Left cardiac atrium (tissue), 4 donors: Measurements from ENCODE around the gene KREMEN2. TPM values are rescaled to one million over a fixed set of nuclear protein-coding genes. Genes with fewer than 3 reads are reported as not detected.
A peak's percentile ranks its signal among the peaks of the same experiment; 100 is the strongest.

ENCODE experiments used
- ATAC-seq, 2 donors: fragments of 200-7000 bp; cut with Tn5 transposase; one replicate each; pipeline ENCODE4 v1.9.1; 2020; ENCODE audit warnings: mild to moderate bottlenecking in 2 of 2, moderate library complexity in 2 of 2
- DNase-seq: peaks from one replicate; pipeline ENCODE4 v3.0.0-alpha.2; 2020
- intact Hi-C, 2 donors: fragments of 100-400 bp; cut with DNase I; formaldehyde crosslinking; loops; one replicate each; pipeline versions ENCODE4 v1.14.1 to v1.15.1; 2022 to 2023
- total RNA-seq, 2 donors: library from RNA; stranded (reverse); fragmentation: NEBNext Ultra II Directional; extraction: Animal tissue kit (Norgen Biotek cat#: 25700); gene quantifications; one replicate each; pipeline ENCODE4 v1.2.1, GENCODE V29; 2021
- donor health status: DM: no; HTN: yes; CAD: no.
- donor health status: DM: no; HTN: yes; CAD: no; lungs with severe emphysema.
- donor health status: DM: yes; HTN: yes; CAD: no.
- donor health status: Dilated cardiomyopathy.

The KREMEN2 gene
- total RNA-seq, 2 donors from 2014 or later = not detected

- ATAC-seq (no peak), DNase-seq (no peak)
- intact Hi-C loops = no loop called here
Measured at GRCh38 chr16:2988590-2989099, 24.6 kb downstream of the KREMEN2 start.

GRCh38 chr16:2990891-2991290 lies 26.8 kb downstream of the KREMEN2 start:
- ATAC-seq = no peak
- intact Hi-C loops = no loop called here
- no peak for DNase-seq

- intact Hi-C loops = no loop called here
- no peak for DNase-seq
- ATAC-seq = no peak
Measured at GRCh38 chr16:2991566-2992261, 27.6 kb downstream of the KREMEN2 start.

- intact Hi-C loops = no loop called here
- ATAC-seq (peak in 1 of 2 donors; percentile 56), DNase-seq (no peak)
Measured at GRCh38 chr16:2992383-2993081, 28.5 kb downstream of the KREMEN2 start.

GRCh38 chr16:2996298-2996697 lies 32.2 kb downstream of the KREMEN2 start:
- DNase-seq (no peak), ATAC-seq (no peak)
- intact Hi-C loops = no loop called here

GRCh38 chr16:2999929-3000328 lies 35.9 kb downstream of the KREMEN2 start:
- no peak for DNase-seq
- ATAC-seq = no peak
- intact Hi-C loops = no loop called here

- ATAC-seq (no peak), DNase-seq (no peak)
- intact Hi-C loops = no loop called here
Measured at GRCh38 chr16:3000540-3000939, 36.5 kb downstream of the KREMEN2 start.

GRCh38 chr16:3001316-3001715 lies 37.2 kb downstream of the KREMEN2 start:
- no peak for ATAC-seq
- DNase-seq = no peak
- intact Hi-C loops = no loop called here

GRCh38 chr16:3003582-3004270 lies 39.7 kb downstream of the KREMEN2 start:
- intact Hi-C loops = no loop called here
- ATAC-seq (peak; percentile 99), DNase-seq (peak; percentile 97)

- DNase-seq = no peak
- ATAC-seq = no peak
- intact Hi-C loops = no loop called here
Measured at GRCh38 chr16:3004319-3004718, 40.2 kb downstream of the KREMEN2 start.

- ATAC-seq = no peak
- no peak for DNase-seq
- intact Hi-C loops = no loop called here
Measured at GRCh38 chr16:3004781-3005284, 40.8 kb downstream of the KREMEN2 start.

- ATAC-seq = no peak
Measured at GRCh38 chr16:3007059-3007956, 43.2 kb downstream of the KREMEN2 start.

GRCh38 chr16:3007957-3008689 lies 44.0 kb downstream of the KREMEN2 start:
- ATAC-seq = no peak
- no peak for DNase-seq
- intact Hi-C loops = no loop called here

More at GRCh38 chr16:3007059-3007956, 43.2 kb downstream of the KREMEN2 start:
- DNase-seq = no peak
- intact Hi-C loops = no loop called here

- ATAC-seq (no peak), DNase-seq (no peak)
- intact Hi-C loops = no loop called here
Measured at GRCh38 chr16:3008690-3009037, 44.6 kb downstream of the KREMEN2 start.

- ATAC-seq (no peak), DNase-seq (no peak)
- intact Hi-C loops = no loop called here
Measured at GRCh38 chr16:3009568-3010390, 45.7 kb downstream of the KREMEN2 start.

- DNase-seq (no peak), ATAC-seq (no peak)
- intact Hi-C loops = no loop called here
Measured at GRCh38 chr16:3010510-3010909, 46.4 kb downstream of the KREMEN2 start.

GRCh38 chr16:3012246-3012645 lies 48.2 kb downstream of the KREMEN2 start:
- intact Hi-C loops = no loop called here
- no peak for DNase-seq
- no peak for ATAC-seq
